Testis (tissue), 2 donors: Measurements from ENCODE around the gene AGPAT2.

Source experiments
- CTCF ChIP-seq, 3 experiments: fragments of 450-650 bp in 2 of 3; fragments of 200-600 bp in 1 of 3; sonication (generic) in 1 of 3; IDR thresholded peaks; one replicate each; pipeline ENCODE4 v1.5.1; 2016 to 2019; ENCODE audit warnings: antibody characterized with exemption in 3 of 3, mild to moderate bottlenecking in 2 of 3, moderate library complexity in 1 of 3
- POLR2A ChIP-seq: fragments of 450-650 bp; IDR thresholded peaks from one replicate; pipeline ENCODE4 v1.6.1; 2017; ENCODE audit warnings: antibody characterized with exemption, mild to moderate bottlenecking, moderate library complexity

DNA sequence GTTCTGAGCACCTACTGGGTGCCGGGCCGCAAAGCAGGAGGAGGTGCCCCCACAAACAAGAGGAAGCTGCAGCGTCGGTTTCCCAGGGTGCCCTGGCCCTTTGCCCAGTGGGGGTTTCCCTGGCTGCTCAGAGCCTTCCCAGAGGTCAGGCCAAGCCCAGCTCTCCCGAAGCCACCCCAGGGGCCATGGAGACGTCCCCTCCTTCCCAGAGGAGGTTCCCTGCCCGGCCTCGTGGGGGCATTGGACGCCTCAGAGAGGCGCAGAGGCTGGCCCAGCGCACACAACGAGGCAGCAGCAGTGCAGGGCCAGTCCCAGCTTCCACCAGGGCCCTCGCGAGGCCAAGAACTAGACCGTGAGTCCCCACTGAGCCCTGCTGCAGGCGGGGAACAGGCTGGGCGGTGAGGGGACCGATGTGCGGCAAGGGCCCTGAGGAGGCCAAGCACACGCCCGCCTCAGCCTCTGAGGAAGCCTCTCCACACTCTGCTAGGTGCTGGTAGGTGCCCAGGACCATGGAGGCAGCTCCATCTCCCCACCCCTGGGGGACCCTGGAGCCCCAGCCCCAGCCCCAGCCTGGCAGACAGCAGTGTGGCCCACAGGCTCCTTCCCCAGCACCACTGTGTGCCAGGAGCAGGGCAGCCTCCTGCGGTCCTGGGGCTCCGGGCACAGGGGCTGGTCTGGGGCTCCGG, 32.1 kb upstream of the AGPAT2 start:
- TF ChIP-seq CTCF (IDR thresholded peaks at IDR 0.05) (no peak), POLR2A (no peak)
